ENCODE results near the gene OTULIN. TPM values are rescaled to one million over a fixed set of nuclear protein-coding genes. Genes with fewer than 3 reads are reported as not detected.

The OTULIN gene
- total RNA-seq, result 59.4 and 62.1 TPM in 2 replicates

- Mint-ChIP-seq H3K4me3 (ENCODE audit: low read depth) (peak within 1 kb of the TSS; percentile 96), H3K36me3 (ENCODE audit: low read depth) (peaks cover 56% of the 10 kb centered on the region)
Observed at GRCh38 chr5:14664270-14665100, at the start of gene OTULIN. Gene OTULIN (plus strand): TSS chr5:14664718. CDS start chr5:14664826, 108 bp downstream.

GRCh38 chr5:14615365-14615764 is 49.2 kb upstream of the OTULIN start:
- DNase-seq (ENCODE audit: low spot score), result no peak
- H3K27ac Mint-ChIP-seq, result no peak overlapping the region
- intact Hi-C loops (cut with micrococcal nuclease), result no loop called here
- H3K9me3 Mint-ChIP-seq, result no peaks in the 10 kb centered on the region
- no peak overlapping the region for H3K4me3 Mint-ChIP-seq (ENCODE audit: low read depth)
- peaks cover 69% of the 10 kb centered on the region for H3K36me3 Mint-ChIP-seq (ENCODE audit: low read depth)
- H3K4me1 Mint-ChIP-seq (ENCODE audit: low read depth), result no peaks in the 10 kb centered on the region
- no peaks in the 10 kb centered on the region for H3K27me3 Mint-ChIP-seq (ENCODE audit: low read depth)

More at GRCh38 chr5:14664270-14665100, at the start of gene OTULIN:
- peak; percentile 85 for DNase-seq (ENCODE audit: low spot score)
- Mint-ChIP-seq H3K27me3 (ENCODE audit: low read depth) (no peaks in the 10 kb centered on the region), H3K27ac (peak within 1 kb of the TSS; percentile 98), H3K4me1 (ENCODE audit: low read depth) (peaks cover 54% of the 10 kb centered on the region), H3K9me3 (no peaks in the 10 kb centered on the region)
- intact Hi-C loops (cut with micrococcal nuclease), result loop anchor here (1.0 to 10.0 kb wide), 7 partner anchors 42 to 520 kb away; partner anchors contain the start of genes ANKH, OTULINL and TRIO

GRCh38 chr5:14617441-14617840 is 47.1 kb upstream of the OTULIN start:
- no peak for DNase-seq (ENCODE audit: low spot score)
- intact Hi-C loops (cut with micrococcal nuclease), result no loop called here
- Mint-ChIP-seq H3K4me3 (ENCODE audit: low read depth) (no peak overlapping the region), H3K36me3 (ENCODE audit: low read depth) (peaks cover 66% of the 10 kb centered on the region), H3K9me3 (peaks cover 9% of the 10 kb centered on the region), H3K27me3 (ENCODE audit: low read depth) (no peaks in the 10 kb centered on the region), H3K4me1 (ENCODE audit: low read depth) (no peaks in the 10 kb centered on the region), H3K27ac (no peak overlapping the region)

GRCh38 chr5:14627270-14627669 is 37.2 kb upstream of the OTULIN start:
- Mint-ChIP-seq H3K27me3 (ENCODE audit: low read depth) (no peaks in the 10 kb centered on the region), H3K4me3 (ENCODE audit: low read depth) (no peak overlapping the region), H3K9me3 (no peaks in the 10 kb centered on the region), H3K4me1 (ENCODE audit: low read depth) (no peaks in the 10 kb centered on the region), H3K27ac (no peak overlapping the region), H3K36me3 (ENCODE audit: low read depth) (no peaks in the 10 kb centered on the region)
- DNase-seq (ENCODE audit: low spot score), result no peak
- intact Hi-C loops (cut with micrococcal nuclease), result no loop called here

DNA sequence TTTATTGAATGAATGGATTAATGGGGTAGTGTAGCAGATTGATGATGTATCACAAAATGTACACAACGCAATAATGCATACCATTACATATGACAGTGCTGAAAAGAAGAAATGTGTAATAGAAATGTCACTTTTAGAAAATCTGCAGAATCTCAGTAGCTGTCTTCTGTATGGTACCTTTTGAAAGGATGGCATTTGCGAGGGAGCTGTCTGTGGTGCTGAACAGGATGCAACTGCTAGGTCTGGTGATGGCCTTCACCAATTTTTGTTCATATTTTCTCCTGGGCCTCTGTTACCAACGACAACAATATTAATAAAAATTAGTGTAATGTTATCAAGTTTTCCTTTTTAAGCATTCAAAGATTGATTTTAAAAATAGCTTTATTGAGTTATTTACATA is 36.2 kb upstream of the OTULIN start:
- Mint-ChIP-seq H3K4me3 (ENCODE audit: low read depth) (no peak overlapping the region), H3K9me3 (no peaks in the 10 kb centered on the region), H3K36me3 (ENCODE audit: low read depth) (no peaks in the 10 kb centered on the region), H3K4me1 (ENCODE audit: low read depth) (no peaks in the 10 kb centered on the region), H3K27ac (no peak overlapping the region), H3K27me3 (ENCODE audit: low read depth) (no peaks in the 10 kb centered on the region)
- intact Hi-C loops (cut with micrococcal nuclease), result no loop called here
- DNase-seq (ENCODE audit: low spot score), result peak; percentile 42

GRCh38 chr5:14630671-14631070 is 33.8 kb upstream of the OTULIN start:
- H3K27me3 Mint-ChIP-seq (ENCODE audit: low read depth), result no peaks in the 10 kb centered on the region

DNA sequence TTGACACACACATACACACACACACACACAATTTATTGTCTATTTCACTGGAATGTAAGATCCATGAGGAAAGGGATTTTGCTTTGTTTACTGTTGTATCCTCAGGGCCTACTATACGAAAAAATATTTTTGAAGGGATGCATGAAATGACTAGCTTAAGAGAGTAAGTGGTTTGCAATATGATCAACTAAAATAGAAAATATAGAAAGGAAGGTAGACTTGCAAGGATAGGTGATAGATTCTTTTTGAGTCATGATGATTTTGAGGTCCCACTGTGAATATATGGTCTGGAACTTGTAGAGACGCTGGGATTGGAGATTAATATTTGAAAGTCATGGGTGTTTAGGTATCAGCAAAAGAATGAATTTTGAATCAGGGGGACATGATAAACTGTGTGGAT is 28.9 kb upstream of the OTULIN start:
- Mint-ChIP-seq H3K9me3 (no peaks in the 10 kb centered on the region), H3K27me3 (ENCODE audit: low read depth) (peaks cover 20% of the 10 kb centered on the region), H3K4me3 (ENCODE audit: low read depth) (no peak overlapping the region), H3K27ac (no peak overlapping the region), H3K36me3 (ENCODE audit: low read depth) (no peaks in the 10 kb centered on the region), H3K4me1 (ENCODE audit: low read depth) (no peaks in the 10 kb centered on the region)
- DNase-seq (ENCODE audit: low spot score), result no peak
- intact Hi-C loops (cut with micrococcal nuclease), result no loop called here

More at GRCh38 chr5:14630671-14631070, 33.8 kb upstream of the OTULIN start:
- no peak for DNase-seq (ENCODE audit: low spot score)
- Mint-ChIP-seq H3K9me3 (no peaks in the 10 kb centered on the region), H3K4me3 (ENCODE audit: low read depth) (no peak overlapping the region), H3K4me1 (ENCODE audit: low read depth) (no peaks in the 10 kb centered on the region), H3K27ac (no peak overlapping the region), H3K36me3 (ENCODE audit: low read depth) (no peaks in the 10 kb centered on the region)
- intact Hi-C loops (cut with micrococcal nuclease), result no loop called here

DNA sequence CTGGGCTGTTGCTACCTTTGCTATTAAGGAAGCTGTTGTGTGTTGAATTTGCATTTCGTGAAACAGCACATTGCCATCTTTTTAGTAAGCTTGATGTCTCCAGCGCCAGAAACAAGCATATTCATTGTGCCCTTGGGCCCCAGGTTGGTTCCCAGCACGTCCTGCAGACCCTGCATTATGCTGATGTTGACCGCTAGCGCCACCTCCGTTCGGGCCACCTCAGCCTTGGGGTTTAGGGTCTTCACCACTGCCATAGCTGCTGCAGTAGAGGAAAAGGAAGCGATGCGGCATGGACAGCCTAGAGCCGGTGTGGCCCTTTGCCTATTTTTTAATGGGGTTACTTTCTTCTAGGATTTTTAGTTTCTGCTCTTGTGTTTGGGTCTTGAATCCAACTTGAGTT is 23.8 kb upstream of the OTULIN start:
- Mint-ChIP-seq H3K4me3 (ENCODE audit: low read depth) (no peak overlapping the region), H3K4me1 (ENCODE audit: low read depth) (no peaks in the 10 kb centered on the region), H3K9me3 (no peaks in the 10 kb centered on the region), H3K36me3 (ENCODE audit: low read depth) (no peaks in the 10 kb centered on the region), H3K27ac (no peak overlapping the region), H3K27me3 (ENCODE audit: low read depth) (peaks cover 29% of the 10 kb centered on the region)
- intact Hi-C loops (cut with micrococcal nuclease), result no loop called here
- no peak for DNase-seq (ENCODE audit: low spot score)

DNA sequence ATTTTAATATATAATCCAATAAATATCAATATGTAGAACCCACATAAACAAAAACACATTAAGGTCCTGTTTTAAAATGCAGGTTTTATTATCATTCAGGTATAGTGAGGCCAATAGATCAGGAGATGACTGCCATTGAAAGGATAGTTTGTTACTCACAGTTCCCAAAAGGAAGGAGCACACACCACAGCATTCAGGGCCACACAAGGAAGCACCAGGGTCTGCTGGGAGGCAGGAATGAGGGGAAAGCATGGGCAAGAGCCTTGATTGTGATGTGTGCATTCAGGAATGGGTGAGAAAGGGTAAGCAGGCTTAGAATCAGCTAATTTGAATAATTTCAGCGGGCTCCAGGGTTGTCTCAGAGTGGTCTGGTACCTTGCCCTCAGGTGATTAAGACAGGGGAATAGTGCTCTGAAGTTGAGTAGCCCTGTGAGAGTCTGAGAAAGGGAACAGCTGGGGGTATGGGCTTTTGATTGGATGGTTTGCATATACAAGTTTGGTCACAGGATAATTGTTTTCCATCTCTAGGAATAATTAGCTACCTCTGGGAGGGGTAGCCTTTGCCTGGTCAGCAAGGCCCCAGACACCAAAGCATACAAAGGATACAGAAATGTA is 19.8 kb upstream of the OTULIN start:
- intact Hi-C loops (cut with micrococcal nuclease), result loop anchor here (5.0 kb wide), 1 partner anchor 657 kb away; no protein-coding TSS in a partner anchor
- DNase-seq (ENCODE audit: low spot score), result no peak
- no peaks in the 10 kb centered on the region for H3K36me3 Mint-ChIP-seq (ENCODE audit: low read depth)
- peaks cover 19% of the 10 kb centered on the region for H3K27me3 Mint-ChIP-seq (ENCODE audit: low read depth)
- no peaks in the 10 kb centered on the region for H3K9me3 Mint-ChIP-seq
- no peak overlapping the region for H3K4me3 Mint-ChIP-seq (ENCODE audit: low read depth)
- no peak overlapping the region for H3K27ac Mint-ChIP-seq
- H3K4me1 Mint-ChIP-seq (ENCODE audit: low read depth), result peaks cover 5% of the 10 kb centered on the region

GRCh38 chr5:14650052-14650451 is 14.5 kb upstream of the OTULIN start:
- no peak overlapping the region for H3K4me3 Mint-ChIP-seq (ENCODE audit: low read depth)
- peaks cover 35% of the 10 kb centered on the region for H3K27me3 Mint-ChIP-seq (ENCODE audit: low read depth)
- H3K36me3 Mint-ChIP-seq (ENCODE audit: low read depth), result no peaks in the 10 kb centered on the region
- peaks cover 5% of the 10 kb centered on the region for H3K4me1 Mint-ChIP-seq (ENCODE audit: low read depth)
- no peak for DNase-seq (ENCODE audit: low spot score)
- no peaks in the 10 kb centered on the region for H3K9me3 Mint-ChIP-seq
- H3K27ac Mint-ChIP-seq, result no peak overlapping the region
- intact Hi-C loops (cut with micrococcal nuclease), result no loop called here

GRCh38 chr5:14655146-14655741 is 9.3 kb upstream of the OTULIN start:
- no peaks in the 10 kb centered on the region for H3K36me3 Mint-ChIP-seq (ENCODE audit: low read depth)
- H3K4me1 Mint-ChIP-seq (ENCODE audit: low read depth), result peaks cover 17% of the 10 kb centered on the region
- H3K4me3 Mint-ChIP-seq (ENCODE audit: low read depth), result no peak overlapping the region

DNA sequence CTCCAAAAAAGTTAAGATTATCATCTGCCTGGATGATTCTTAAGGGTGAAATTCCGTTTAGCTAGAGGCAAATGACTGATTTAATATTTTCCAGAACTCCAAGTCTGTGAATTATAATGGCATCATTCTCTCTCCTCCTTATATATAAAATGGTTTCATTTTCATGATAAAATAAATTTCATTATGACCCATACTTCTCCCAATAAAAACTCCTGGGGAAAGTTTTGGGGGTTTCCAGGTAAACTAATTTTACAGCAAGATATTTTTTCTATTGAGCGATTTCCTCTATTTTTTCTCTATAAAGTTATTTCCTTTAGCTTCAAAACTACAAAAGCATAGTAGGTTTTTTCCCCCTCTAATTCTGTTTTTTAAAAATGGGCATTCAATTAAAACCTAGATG is 7.6 kb upstream of the OTULIN start:
- Mint-ChIP-seq H3K36me3 (ENCODE audit: low read depth) (peaks cover 7% of the 10 kb centered on the region), H3K4me3 (ENCODE audit: low read depth) (no peak overlapping the region), H3K4me1 (ENCODE audit: low read depth) (peaks cover 23% of the 10 kb centered on the region), H3K27me3 (ENCODE audit: low read depth) (peaks cover 14% of the 10 kb centered on the region), H3K9me3 (no peaks in the 10 kb centered on the region), H3K27ac (no peak overlapping the region)
- DNase-seq (ENCODE audit: low spot score), result no peak
- intact Hi-C loops (cut with micrococcal nuclease), result no loop called here

More at GRCh38 chr5:14655146-14655741, 9.3 kb upstream of the OTULIN start:
- DNase-seq (ENCODE audit: low spot score), result no peak
- peaks cover 23% of the 10 kb centered on the region for H3K27me3 Mint-ChIP-seq (ENCODE audit: low read depth)
- intact Hi-C loops (cut with micrococcal nuclease), result no loop called here
- H3K27ac Mint-ChIP-seq, result no peak overlapping the region
- no peaks in the 10 kb centered on the region for H3K9me3 Mint-ChIP-seq
